ENCODE measurements around the gene ZBTB2. TPM values are rescaled to one million over a fixed set of nuclear protein-coding genes. Genes with fewer than 3 reads are reported as not detected.

Gene ZBTB2
- total RNA-seq, 2 experiments from 2014 or later, result 23.5 to 28.3 TPM

DNA sequence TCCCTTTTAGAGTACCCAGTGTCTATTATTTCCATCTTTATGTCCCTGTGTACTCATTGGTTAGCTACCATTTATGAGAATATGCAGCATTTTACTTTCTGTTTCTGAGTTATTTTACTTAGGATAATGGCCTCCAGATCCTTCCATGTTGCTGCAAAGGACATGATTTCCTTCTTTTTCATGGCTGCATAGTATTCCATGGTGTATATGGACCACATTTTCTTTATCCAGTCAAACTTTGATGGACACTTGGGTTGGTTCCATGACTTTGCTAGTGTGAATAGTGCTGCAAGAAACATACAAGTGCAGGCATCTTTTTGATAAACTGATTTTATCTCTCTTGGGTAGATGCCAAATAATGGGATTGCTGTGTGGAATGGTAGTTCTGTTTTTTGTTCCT lies 55.4 kb downstream of the ZBTB2 start:
- DNase-seq, result no peak
- Mint-ChIP-seq H3K4me1 (peaks cover 4% of the 10 kb centered on the region), H3K27ac (no peak overlapping the region), H3K4me3 (no peak overlapping the region), H3K9me3 (no peaks in the 10 kb centered on the region), H3K36me3 (ENCODE audit: low read depth) (no peaks in the 10 kb centered on the region), H3K27me3 (no peaks in the 10 kb centered on the region)
- ChIA-PET CTCF (interaction anchor here (1.0 to 3.5 kb wide), 8 partner anchors 12 to 519 kb away, joined by 3 to 22 read pairs (median 6); no protein-coding TSS in a partner anchor), POLR2A (interaction anchor here (0.6 kb wide), 1 partner anchor 22 kb away, joined by 3 read pairs; no protein-coding TSS in a partner anchor)

DNA sequence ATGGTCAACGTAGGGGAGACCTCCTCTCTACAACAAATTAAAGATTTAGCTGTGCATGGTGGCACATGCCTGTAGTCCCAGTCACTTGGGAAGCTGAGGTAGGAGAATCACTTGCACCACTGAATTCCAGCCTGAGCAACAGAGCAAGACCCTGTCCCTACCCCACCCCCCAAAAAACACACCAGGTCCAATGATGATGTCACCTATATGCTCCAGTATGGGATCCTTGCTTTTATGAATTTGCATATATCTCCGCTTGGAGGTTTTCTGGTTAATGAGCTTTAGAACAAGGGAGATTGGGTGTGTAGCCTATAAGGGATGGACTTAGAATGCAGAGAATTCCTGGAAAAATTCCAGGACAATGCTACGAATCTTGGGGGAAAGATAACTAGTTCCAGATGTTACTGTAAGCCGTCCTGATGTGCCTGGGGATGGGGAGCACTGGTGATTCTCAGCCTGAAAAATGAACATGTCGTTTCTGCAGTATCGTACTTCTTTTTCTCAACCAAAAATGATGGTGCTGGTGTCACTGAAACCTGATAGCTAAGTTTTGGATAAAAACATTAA lies 61.1 kb downstream of the ZBTB2 start:
- H3K27me3 Mint-ChIP-seq, result peaks cover 33% of the 10 kb centered on the region
- H3K27ac Mint-ChIP-seq, result no peak overlapping the region
- ChIA-PET CTCF (interaction anchor here (0.6 to 0.7 kb wide), 2 partner anchors 9 to 19 kb away, joined by 3 read pairs; no protein-coding TSS in a partner anchor), POLR2A (no interaction called here)
- peaks cover 12% of the 10 kb centered on the region for H3K4me1 Mint-ChIP-seq
- no peak overlapping the region for H3K4me3 Mint-ChIP-seq
- no peak for DNase-seq
- H3K9me3 Mint-ChIP-seq, result no peaks in the 10 kb centered on the region
- no peaks in the 10 kb centered on the region for H3K36me3 Mint-ChIP-seq (ENCODE audit: low read depth)

DNA sequence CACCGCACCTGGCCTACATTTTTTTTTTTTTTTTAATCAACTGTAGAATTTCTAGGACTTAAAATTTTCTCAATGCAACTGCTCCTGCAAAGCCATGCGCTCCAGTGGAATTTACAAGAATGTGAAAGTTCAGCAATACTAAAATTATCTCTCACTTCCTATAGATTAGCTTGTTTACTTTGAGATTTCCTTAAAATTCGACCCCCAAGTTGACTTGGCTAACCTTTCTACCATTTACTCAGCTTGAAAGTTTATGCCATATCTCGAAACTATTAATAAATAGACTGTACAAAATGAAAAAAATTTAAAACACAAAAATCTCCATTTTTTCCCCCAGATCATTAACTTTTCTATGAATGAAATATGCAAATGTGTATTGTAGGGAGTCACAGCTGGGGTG lies 64.3 kb downstream of the ZBTB2 start:
- H3K9me3 Mint-ChIP-seq, result no peaks in the 10 kb centered on the region
- H3K4me1 Mint-ChIP-seq, result peaks cover 23% of the 10 kb centered on the region
- DNase-seq, result no peak
- POLR2A ChIA-PET, result no interaction called here
- no peaks in the 10 kb centered on the region for H3K36me3 Mint-ChIP-seq (ENCODE audit: low read depth)
- H3K4me3 Mint-ChIP-seq, result no peak overlapping the region
- peaks cover 49% of the 10 kb centered on the region for H3K27me3 Mint-ChIP-seq
- H3K27ac Mint-ChIP-seq, result no peak overlapping the region
- CTCF ChIA-PET, result interaction anchor here (6.6 kb wide), 1 partner anchor 436 kb away, joined by 64 read pairs; no protein-coding TSS in a partner anchor

DNA sequence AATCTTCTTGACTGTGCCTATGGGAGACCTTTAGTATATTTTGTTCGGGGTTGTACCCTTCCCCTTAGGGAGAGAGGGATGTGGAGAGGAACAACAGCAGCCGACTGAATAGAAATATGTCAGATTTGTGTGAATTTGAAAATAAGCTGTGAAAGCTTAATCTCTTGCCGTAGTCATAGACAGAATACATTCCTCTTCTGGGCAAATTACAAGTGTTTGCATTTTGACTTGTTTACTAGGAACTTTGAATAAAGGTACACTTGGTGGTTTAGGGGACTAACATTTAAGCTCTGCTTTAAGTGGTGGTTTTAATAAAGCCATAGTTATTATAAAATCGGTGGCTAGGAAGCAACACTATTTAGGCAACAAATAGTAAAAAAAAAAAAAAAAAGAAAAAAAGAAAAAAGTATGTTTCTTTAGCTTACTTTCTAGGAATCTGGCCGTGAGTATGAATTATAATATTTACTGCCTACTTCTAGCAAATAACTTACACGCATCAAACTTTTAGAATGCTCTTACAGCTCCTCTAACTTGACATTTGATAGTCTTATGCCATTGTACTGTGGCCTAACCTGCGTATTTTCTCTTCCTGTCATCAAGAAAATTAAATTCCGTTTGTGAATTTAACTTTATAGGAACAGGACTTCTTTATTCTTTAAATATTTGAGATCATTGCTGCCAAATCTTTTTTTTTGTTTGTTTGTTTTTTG lies 65.1 kb downstream of the ZBTB2 start:
- no peak overlapping the region for H3K27ac Mint-ChIP-seq
- DNase-seq, result no peak
- peak overlapping the region; percentile 50 for H3K4me3 Mint-ChIP-seq
- POLR2A ChIA-PET, result no interaction called here
- CTCF ChIA-PET, result interaction anchor here (0.5 to 6.6 kb wide), 5 partner anchors 8 to 440 kb away, joined by 3 to 64 read pairs (median 5); no protein-coding TSS in a partner anchor
- no peaks in the 10 kb centered on the region for H3K9me3 Mint-ChIP-seq
- H3K27me3 Mint-ChIP-seq, result peaks cover 49% of the 10 kb centered on the region
- H3K4me1 Mint-ChIP-seq, result peaks cover 23% of the 10 kb centered on the region
- H3K36me3 Mint-ChIP-seq (ENCODE audit: low read depth), result no peaks in the 10 kb centered on the region

DNA sequence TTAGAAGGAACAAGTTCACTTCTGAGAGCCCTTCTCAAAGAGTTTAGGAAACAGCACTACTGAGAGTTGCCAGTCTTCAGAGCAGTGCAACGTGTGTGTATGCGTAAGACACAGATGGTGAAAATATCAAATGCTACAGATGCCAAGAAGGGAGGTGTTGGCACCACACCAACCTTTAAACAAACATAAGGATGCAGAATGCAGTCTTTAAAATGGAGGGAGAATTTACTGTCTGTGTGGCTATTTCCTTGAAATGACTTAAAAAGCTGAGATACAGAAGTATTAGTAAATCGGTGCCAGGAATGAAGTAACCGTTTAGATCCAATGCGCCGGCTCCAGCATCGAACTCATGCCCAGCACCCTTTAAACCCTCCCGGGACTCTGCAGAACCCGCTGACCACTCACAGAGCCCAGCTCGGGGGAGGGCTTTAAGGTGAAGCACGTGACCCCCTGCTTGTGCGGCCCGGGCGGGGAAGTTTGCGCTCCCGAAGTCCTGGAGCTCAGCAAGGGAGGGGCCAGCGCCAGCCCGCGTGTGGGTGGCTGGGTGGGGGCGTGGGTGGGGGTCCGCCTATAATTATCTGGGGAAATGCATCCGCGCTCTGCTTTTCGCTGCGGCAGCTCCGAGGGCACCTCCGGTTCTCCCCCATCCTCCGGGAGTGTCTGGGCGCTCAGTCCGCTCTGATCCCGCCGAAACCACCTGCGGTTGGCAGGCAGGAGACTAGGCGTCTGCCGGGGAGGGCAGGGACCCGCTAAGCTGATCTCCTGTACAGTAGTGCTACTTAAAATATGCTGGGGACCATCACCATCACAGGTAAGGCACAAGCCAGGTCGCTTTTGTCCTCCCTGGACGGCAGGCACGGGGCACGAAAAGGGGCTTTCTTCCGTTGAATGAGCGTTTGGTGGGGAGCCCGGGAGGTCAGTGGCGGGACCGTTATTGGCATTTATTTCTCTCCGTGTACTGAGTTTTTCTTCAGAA lies 66.0 kb downstream of the ZBTB2 start:
- H3K9me3 Mint-ChIP-seq, result no peaks in the 10 kb centered on the region
- DNase-seq, result peak; percentile 15
- H3K4me3 Mint-ChIP-seq, result peak overlapping the region; percentile 50
- H3K27me3 Mint-ChIP-seq, result peaks cover 51% of the 10 kb centered on the region
- ChIA-PET CTCF (interaction anchor here (0.5 to 6.6 kb wide), 29 partner anchors 9 to 508 kb away, joined by 3 to 64 read pairs (median 4); no protein-coding TSS in a partner anchor), POLR2A (no interaction called here)
- no peak overlapping the region for H3K27ac Mint-ChIP-seq
- H3K36me3 Mint-ChIP-seq (ENCODE audit: low read depth), result no peaks in the 10 kb centered on the region
- H3K4me1 Mint-ChIP-seq, result peaks cover 23% of the 10 kb centered on the region

DNA sequence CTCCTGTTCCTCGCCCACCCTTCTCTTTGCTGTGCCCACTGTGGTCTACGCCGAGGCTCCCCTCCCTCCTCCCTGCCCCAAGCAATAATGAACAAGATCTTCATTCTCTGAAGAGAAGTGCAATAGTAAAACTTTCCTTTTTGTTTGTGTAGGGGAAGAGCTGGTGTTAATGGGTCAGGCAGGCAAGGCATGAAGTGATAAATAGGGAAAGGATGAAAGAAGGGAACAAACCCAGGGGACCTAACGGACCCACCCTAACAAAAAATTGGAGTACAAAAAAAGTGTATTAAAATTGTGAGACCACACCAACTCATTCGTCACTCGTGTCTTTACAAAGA lies 66.9 kb downstream of the ZBTB2 start:
- no peaks in the 10 kb centered on the region for H3K36me3 Mint-ChIP-seq (ENCODE audit: low read depth)
- DNase-seq, result no peak
- H3K27ac Mint-ChIP-seq, result no peak overlapping the region
- no peaks in the 10 kb centered on the region for H3K9me3 Mint-ChIP-seq
- H3K4me3 Mint-ChIP-seq, result no peak overlapping the region
- peaks cover 51% of the 10 kb centered on the region for H3K27me3 Mint-ChIP-seq
- ChIA-PET CTCF (interaction anchor here (0.6 to 6.6 kb wide), 42 partner anchors 10 to 507 kb away, joined by 3 to 64 read pairs (median 4); no protein-coding TSS in a partner anchor), POLR2A (no interaction called here)
- peaks cover 23% of the 10 kb centered on the region for H3K4me1 Mint-ChIP-seq

DNA sequence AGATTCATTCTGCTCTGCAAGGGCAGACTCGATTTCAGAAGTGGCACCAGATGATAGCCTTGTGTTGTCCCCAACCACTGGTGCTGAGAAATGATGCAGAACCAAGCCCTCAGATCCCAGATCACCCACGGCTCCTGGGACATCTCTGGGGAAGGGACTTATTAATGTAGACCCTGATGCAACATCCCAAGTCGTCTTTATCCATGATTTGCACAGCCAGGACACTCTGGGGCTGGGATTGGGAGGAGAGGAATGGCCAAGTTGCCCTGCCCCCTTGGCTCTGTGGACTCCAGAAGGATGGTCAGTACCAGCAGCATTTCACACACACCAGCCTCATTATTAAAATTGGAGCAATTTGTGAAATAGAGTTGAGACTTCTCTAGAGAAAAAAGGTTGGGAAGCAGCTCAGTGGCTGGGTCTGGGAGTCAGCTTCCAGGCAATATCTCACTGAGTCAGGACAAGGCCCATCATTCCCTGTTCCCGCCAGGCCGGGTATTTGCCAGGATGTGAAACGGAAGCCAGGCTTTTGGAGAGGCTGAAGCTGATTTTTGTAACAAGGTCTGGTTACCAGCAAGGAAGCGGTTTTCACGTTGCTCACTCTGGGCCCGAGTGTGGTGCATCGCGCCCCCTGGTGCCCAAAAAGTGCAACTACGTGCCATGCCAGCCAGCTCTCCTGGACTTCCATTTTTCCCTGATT lies 67.4 kb downstream of the ZBTB2 start:
- peaks cover 23% of the 10 kb centered on the region for H3K4me1 Mint-ChIP-seq
- H3K27ac Mint-ChIP-seq, result no peak overlapping the region
- peak; percentile 75 for DNase-seq
- no peaks in the 10 kb centered on the region for H3K9me3 Mint-ChIP-seq
- CTCF ChIA-PET, result interaction anchor here (0.6 to 6.6 kb wide), 39 partner anchors 9 to 506 kb away, joined by 3 to 64 read pairs (median 4); no protein-coding TSS in a partner anchor
- no peaks in the 10 kb centered on the region for H3K36me3 Mint-ChIP-seq (ENCODE audit: low read depth)
- peaks cover 47% of the 10 kb centered on the region for H3K27me3 Mint-ChIP-seq
- POLR2A ChIA-PET, result interaction anchor here (0.6 kb wide), 1 partner anchor 113 kb away, joined by 3 read pairs; no protein-coding TSS in a partner anchor
- no peak overlapping the region for H3K4me3 Mint-ChIP-seq

DNA sequence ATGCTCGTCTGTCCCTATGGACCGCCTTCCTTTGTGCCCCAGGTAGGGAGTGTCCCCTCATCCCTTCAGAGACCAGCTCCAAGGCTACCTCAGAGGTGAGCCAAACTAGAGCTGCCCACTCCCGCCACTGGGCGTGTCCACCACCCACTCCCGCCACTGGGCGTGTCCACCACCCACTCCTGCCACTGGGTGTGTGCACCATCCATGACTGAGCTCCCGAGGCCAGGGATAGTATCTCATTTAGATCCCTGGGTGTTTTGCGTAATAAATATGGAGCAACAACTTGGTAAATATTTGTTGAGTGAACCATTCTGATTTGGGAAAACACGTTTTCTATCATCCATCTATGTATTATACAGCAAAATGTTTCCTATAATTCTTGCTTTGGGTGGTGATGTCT lies 68.8 kb downstream of the ZBTB2 start:
- Mint-ChIP-seq H3K27ac (no peak overlapping the region), H3K9me3 (no peaks in the 10 kb centered on the region), H3K36me3 (ENCODE audit: low read depth) (no peaks in the 10 kb centered on the region), H3K4me1 (peaks cover 23% of the 10 kb centered on the region), H3K4me3 (no peak overlapping the region), H3K27me3 (peaks cover 42% of the 10 kb centered on the region)
- DNase-seq, result no peak
- ChIA-PET CTCF (interaction anchor here (6.6 kb wide), 1 partner anchor 431 kb away, joined by 64 read pairs; no protein-coding TSS in a partner anchor), POLR2A (no interaction called here)

DNA sequence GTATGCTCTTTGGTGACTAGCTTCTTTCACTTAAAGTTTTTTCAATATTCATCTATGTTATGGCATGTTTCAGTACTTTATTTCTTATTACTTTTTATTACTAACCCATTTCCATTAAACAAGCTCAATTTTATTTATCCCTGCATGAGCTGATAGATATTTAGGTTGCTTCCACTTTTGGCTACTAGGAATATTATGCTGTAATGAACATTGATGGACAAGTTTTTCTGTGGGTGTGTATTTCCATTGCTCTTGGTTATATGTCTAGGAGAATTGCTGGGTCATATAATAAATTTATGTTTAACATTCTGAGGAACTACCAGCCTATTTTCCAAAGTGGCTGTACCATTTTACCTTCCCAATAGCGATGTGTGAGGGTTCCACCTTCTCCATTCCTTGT lies 69.9 kb downstream of the ZBTB2 start:
- Mint-ChIP-seq H3K9me3 (no peaks in the 10 kb centered on the region), H3K4me1 (peaks cover 23% of the 10 kb centered on the region), H3K36me3 (ENCODE audit: low read depth) (no peaks in the 10 kb centered on the region), H3K27me3 (peaks cover 36% of the 10 kb centered on the region), H3K27ac (no peak overlapping the region), H3K4me3 (no peak overlapping the region)
- ChIA-PET CTCF (interaction anchor here (1.0 to 6.6 kb wide), 3 partner anchors 9 to 430 kb away, joined by 3 to 64 read pairs (median 6); no protein-coding TSS in a partner anchor), POLR2A (no interaction called here)
- no peak for DNase-seq

DNA sequence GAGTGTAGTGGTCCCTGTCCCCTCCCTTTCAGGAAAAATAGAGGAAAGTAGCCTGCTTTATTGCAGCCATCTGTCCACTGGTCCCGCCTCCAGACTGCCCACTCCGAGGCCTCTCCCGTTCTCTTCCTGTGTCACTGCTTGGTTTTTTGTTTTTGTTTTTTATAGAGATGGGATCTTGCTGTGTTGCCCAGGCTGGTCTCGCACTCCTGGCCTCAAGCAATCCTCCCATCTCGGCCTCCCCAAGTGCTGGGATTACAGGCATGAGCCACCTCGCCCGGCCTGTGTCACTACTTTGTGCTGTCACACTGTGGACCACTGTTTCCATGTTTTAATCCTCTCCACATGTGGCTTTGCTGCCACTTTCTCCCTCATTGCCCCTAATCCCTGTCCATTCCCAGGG lies 71.2 kb downstream of the ZBTB2 start:
- peaks cover 25% of the 10 kb centered on the region for H3K27me3 Mint-ChIP-seq
- H3K4me3 Mint-ChIP-seq, result no peak overlapping the region
- peaks cover 2% of the 10 kb centered on the region for H3K36me3 Mint-ChIP-seq (ENCODE audit: low read depth)
- H3K9me3 Mint-ChIP-seq, result peaks cover 9% of the 10 kb centered on the region
- CTCF ChIA-PET, result no interaction called here
- DNase-seq, result no peak
- H3K4me1 Mint-ChIP-seq, result peaks cover 13% of the 10 kb centered on the region
- POLR2A ChIA-PET, result no interaction called here
- no peak overlapping the region for H3K27ac Mint-ChIP-seq

DNA sequence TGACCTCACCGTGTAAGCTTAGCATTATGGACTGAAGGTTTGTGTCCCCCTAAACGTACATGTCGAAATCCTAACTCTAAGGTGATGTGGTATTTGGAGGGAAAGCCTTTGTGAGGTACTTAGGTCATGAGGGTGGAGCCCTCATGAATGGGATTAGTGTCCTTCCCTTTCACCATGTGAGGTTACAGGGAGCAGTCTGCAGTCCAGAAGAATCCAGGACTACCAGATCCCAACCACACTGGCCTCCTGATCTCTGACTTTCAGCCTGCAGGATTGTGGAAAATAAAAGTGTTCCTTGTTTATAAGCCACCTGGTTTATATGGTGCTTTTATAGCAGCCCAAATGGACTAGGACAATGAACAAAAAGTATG lies 73.4 kb downstream of the ZBTB2 start:
- ChIA-PET CTCF (interaction anchor here (1.4 kb wide), 1 partner anchor 304 kb away, joined by 3 read pairs; no protein-coding TSS in a partner anchor), POLR2A (no interaction called here)
- no peak for DNase-seq
- H3K27ac Mint-ChIP-seq, result no peak overlapping the region
- H3K36me3 Mint-ChIP-seq (ENCODE audit: low read depth), result peaks cover 2% of the 10 kb centered on the region
- H3K27me3 Mint-ChIP-seq, result peaks cover 11% of the 10 kb centered on the region
- H3K4me1 Mint-ChIP-seq, result no peaks in the 10 kb centered on the region
- peaks cover 9% of the 10 kb centered on the region for H3K9me3 Mint-ChIP-seq
- H3K4me3 Mint-ChIP-seq, result no peak overlapping the region

Data from activated CD4-positive, alpha-beta T cell treated with anti-CD3 and anti-CD28 coated beads, Interleukin-2, amount 10 ng/mL, durations not matched to agents 7 days and 5 days (primary cell).